Activated CD8-positive, alpha-beta T cell treated with anti-CD3 and anti-CD28 coated beads for 36 hours (primary cell): ENCODE measurements around the gene IL17REL. TPM values are rescaled to one million over a fixed set of nuclear protein-coding genes. Genes with fewer than 3 reads are reported as not detected.

Source experiments
- ATAC-seq: fragments of 200-7000 bp; cut with Tn5 transposase; one replicate; pipeline ENCODE4 v1.10.0; 2021; ENCODE audit warnings: mild to moderate bottlenecking, moderate library complexity
- CTCF ChIA-PET: fragments of 350-600 bp; sonication (Branson Sonifier 250); formaldehyde crosslinking; loops from one replicate; lab custom pipeline; 2021; ENCODE audit warnings: antibody characterized with exemption; lab: Charles Lee
- POLR2A ChIA-PET: fragments of 350-600 bp; sonication (Branson Sonifier 250); formaldehyde crosslinking; loops from one replicate; lab custom pipeline; 2021; ENCODE audit warnings: antibody characterized with exemption; lab: Charles Lee
- DNase-seq: peaks from one replicate; pipeline ENCODE4 v3.0.0-alpha.2; 2020
- H3K27ac Mint-ChIP-seq: one replicate; pipeline ENCODE4 v1.8.0; 2021; ENCODE audit warnings: mild to moderate bottlenecking, mixed read lengths
- H3K27me3 Mint-ChIP-seq: one replicate; pipeline ENCODE4 v1.8.0; 2021; ENCODE audit warnings: mixed read lengths
- H3K36me3 Mint-ChIP-seq: one replicate; pipeline ENCODE4 v1.8.0; 2021; ENCODE audit warnings: low read depth, mixed read lengths
- H3K4me1 Mint-ChIP-seq: one replicate; pipeline ENCODE4 v1.8.0; 2021; ENCODE audit warnings: low read depth, mixed read lengths
- H3K4me3 Mint-ChIP-seq: one replicate; pipeline ENCODE4 v1.8.0; 2021; ENCODE audit warnings: mild to moderate bottlenecking, moderate library complexity, mixed read lengths
- H3K9me3 Mint-ChIP-seq: one replicate; pipeline ENCODE4 v1.8.0; 2021; ENCODE audit warnings: mixed read lengths
- intact Hi-C: fragments of 100-400 bp; cut with micrococcal nuclease; formaldehyde crosslinking; loops from one replicate; pipeline ENCODE4 v1.10.0; 2022
- total RNA-seq, 2 experiments: library from RNA; stranded (reverse); gene quantifications; one replicate each; pipeline ENCODE4 v1.2.3, GENCODE V29; 2021
- TF ChIP-seq, protein P1 (sequence below): fragments of 200-600 bp; IDR thresholded peaks from one replicate; pipeline ENCODE4 v1.8.0; 2022; ENCODE audit warnings: antibody characterized with exemption, mild to moderate bottlenecking

IL17REL gene
- total RNA-seq, 2 experiments from 2014 or later: 0.14 TPM; not detected in 1

- Mint-ChIP-seq H3K27ac (no peak overlapping the region), H3K36me3 (no peaks in the 10 kb centered on the region), H3K4me1 (no peaks in the 10 kb centered on the region), H3K27me3 (peaks cover 22% of the 10 kb centered on the region), H3K4me3 (no peak overlapping the region), H3K9me3 (no peaks in the 10 kb centered on the region)
- intact Hi-C loops: no loop called here
- TF ChIP-seq, protein P1, sequence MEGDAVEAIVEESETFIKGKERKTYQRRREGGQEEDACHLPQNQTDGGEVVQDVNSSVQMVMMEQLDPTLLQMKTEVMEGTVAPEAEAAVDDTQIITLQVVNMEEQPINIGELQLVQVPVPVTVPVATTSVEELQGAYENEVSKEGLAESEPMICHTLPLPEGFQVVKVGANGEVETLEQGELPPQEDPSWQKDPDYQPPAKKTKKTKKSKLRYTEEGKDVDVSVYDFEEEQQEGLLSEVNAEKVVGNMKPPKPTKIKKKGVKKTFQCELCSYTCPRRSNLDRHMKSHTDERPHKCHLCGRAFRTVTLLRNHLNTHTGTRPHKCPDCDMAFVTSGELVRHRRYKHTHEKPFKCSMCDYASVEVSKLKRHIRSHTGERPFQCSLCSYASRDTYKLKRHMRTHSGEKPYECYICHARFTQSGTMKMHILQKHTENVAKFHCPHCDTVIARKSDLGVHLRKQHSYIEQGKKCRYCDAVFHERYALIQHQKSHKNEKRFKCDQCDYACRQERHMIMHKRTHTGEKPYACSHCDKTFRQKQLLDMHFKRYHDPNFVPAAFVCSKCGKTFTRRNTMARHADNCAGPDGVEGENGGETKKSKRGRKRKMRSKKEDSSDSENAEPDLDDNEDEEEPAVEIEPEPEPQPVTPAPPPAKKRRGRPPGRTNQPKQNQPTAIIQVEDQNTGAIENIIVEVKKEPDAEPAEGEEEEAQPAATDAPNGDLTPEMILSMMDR: no peak
- ATAC-seq (no peak), DNase-seq (no peak)
- ChIA-PET CTCF (interaction anchor here (1.2 kb wide), 1 partner anchor 26 kb away, joined by 3 read pairs; the partner anchor contains the start of gene MLC1), POLR2A (interaction anchor here (1.2 kb wide), 1 partner anchor 10 kb away, joined by 3 read pairs; no protein-coding TSS in a partner anchor)
These were observed 47.3 kb upstream of the IL17REL start for GRCh38 chr22:50059881-50060262.

GRCh38 chr22:50058906-50059880, 46.6 kb upstream of the IL17REL start:
- Mint-ChIP-seq H3K27me3 (peaks cover 22% of the 10 kb centered on the region), H3K9me3 (no peaks in the 10 kb centered on the region), H3K36me3 (no peaks in the 10 kb centered on the region), H3K4me3 (no peak overlapping the region), H3K27ac (no peak overlapping the region), H3K4me1 (no peaks in the 10 kb centered on the region)
- ATAC-seq (no peak), DNase-seq (no peak)
- ChIA-PET CTCF (interaction anchor here (0.7 to 1.2 kb wide), 2 partner anchors 26 to 29 kb away, joined by 3 to 4 read pairs; partner anchors contain the start of gene MLC1), POLR2A (interaction anchor here (1.2 kb wide), 1 partner anchor 9 kb away, joined by 3 read pairs; no protein-coding TSS in a partner anchor)
- intact Hi-C loops: no loop called here
- TF ChIP-seq, protein P1: no peak

DNA sequence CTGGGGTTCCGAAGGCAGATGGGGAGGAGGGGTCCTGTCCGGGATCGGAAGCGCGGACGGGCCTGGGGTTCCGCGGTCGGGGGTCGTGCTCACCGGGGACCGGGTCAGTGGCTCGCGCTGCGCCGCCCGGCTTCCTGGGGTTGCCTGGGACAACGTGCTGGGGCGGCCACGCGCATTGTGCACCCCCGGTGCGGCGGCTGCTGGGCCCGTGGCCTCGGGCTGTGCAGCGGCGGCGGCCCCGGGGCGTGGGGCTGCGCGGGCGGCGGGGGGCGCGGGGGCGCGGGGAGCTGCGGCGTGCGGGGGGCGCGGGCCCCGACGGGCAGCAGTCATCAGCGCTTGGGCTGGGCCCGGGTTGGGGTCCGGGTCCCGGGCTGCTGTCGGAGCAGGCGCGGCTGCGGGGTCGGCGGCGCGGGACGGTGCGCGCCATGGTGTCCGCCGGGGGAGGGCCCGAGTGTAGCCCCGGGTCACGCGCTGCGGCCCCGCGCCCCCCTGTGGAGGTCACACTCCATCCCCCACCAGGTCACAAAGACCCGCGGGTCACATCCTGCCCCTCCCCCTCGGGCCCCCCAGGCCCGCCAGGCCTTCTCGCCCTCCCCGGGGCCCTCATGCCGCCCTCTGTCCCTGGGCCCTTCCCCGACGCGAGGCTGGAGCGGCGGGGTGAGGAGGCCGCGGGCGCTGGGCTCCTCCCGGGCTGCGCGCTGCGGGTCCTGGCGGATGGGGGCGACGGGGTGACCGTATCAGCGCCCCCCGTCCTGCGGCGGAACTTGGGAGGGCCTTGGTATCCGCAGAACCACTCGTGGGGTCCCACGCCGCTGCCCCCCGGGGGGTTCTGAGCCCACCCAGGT, 45.7 kb upstream of the IL17REL start, which contains the start of gene TTLL8:
Gene TTLL8 (minus strand): TSS at position 238 of the 845 bp plus-strand sequence.
- TF ChIP-seq, protein P1: no peak
- Mint-ChIP-seq H3K4me3 (no peak within 1 kb of the TSS), H3K27ac (no peak within 1 kb of the TSS), H3K9me3 (peaks cover under 1% of the 10 kb centered on the region), H3K36me3 (no peaks in the 10 kb centered on the region), H3K4me1 (no peaks in the 10 kb centered on the region), H3K27me3 (peaks cover 22% of the 10 kb centered on the region)
- no peak for ATAC-seq
- ChIA-PET CTCF (interaction anchor here (1.2 kb wide), 1 partner anchor 27 kb away, joined by 3 read pairs; the partner anchor contains the start of gene MLC1), POLR2A (no interaction called here)
- intact Hi-C loops: no loop called here
- DNase-seq: no peak

- Mint-ChIP-seq H3K27me3 (peaks cover 22% of the 10 kb centered on the region), H3K9me3 (peaks cover 1% of the 10 kb centered on the region), H3K27ac (no peak overlapping the region), H3K4me3 (no peak overlapping the region), H3K36me3 (no peaks in the 10 kb centered on the region), H3K4me1 (no peaks in the 10 kb centered on the region)
- DNase-seq: no peak
- CTCF ChIA-PET: interaction anchor here (1.0 kb wide), 1 partner anchor 10 kb away, joined by 3 read pairs; no protein-coding TSS in a partner anchor
- TF ChIP-seq, protein P1: no peak
- ATAC-seq: no peak
- POLR2A ChIA-PET: interaction anchor here (0.8 kb wide), 1 partner anchor 40 kb away, joined by 3 read pairs; no protein-coding TSS in a partner anchor
- intact Hi-C loops: no loop called here
These were observed 44.9 kb upstream of the IL17REL start for GRCh38 chr22:50057278-50058060.
